GM19463 (cell line): ENCODE measurements around the gene DVL3.

ENCODE experiments used
- ATAC-seq: cut with Tn5 transposase; IDR thresholded peaks from one replicate; pipeline ENCODE4 v1.9.1; 2021; ENCODE audit warnings: mild to moderate bottlenecking, moderate library complexity; ENCODE audit not compliant: unreplicated experiment

DVL3 gene

DNA sequence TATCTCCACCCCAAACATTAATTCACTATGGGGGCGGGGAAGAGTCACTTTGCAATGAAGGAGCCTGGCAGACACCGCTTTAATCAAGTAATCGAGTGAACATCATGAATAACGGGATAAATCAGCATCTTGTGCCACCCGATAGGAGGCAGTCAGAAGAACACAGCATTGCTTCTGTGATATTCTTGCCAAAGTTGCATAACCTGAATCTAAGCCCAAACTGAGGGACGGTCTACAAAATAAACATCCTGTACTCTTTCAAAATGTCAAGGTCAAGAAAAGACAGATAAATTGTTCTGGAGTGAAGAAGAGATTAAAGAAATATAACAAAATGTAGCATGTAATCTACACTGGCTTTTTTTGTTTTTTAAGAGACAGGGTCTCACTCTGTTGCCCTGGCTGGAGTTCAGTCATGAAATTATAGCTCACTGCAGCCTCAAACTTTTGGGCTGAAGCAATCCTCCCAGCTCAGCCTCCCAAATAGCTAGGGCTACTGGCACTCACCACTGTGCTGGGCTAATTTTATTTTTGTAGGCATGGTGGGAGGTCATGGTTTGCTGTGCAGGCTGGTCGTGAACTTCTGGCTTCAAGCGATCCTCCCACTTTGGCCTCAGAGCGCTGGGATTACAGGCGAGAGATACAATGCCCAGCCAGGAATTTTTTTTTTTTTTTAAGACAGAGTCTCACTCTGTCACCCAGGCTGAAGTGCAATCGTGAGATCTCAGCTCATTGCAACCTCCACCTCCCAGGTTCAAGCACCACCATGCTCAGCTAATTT is 54.2 kb downstream of the DVL3 start:
- ATAC-seq = no peak

DNA sequence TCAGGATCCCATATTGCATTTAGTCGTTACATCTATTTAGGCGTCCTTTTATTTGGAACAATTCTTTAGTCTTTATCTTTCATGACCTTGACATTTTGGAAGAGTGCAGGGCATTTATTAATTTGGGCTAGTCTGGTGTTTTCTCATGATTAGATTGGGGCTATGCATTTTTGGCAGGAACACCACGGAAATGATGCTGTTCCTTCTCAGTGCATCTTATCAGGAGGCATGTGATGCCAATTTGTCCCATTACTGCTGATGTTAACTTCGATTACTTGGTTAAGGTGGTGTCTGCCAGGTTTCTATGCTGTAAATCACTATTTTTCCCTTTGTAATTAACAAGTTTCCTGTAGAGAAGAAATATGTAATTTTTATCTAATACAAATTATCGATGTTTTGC is 56.1 kb downstream of the DVL3 start:
- ATAC-seq = no peak

DNA sequence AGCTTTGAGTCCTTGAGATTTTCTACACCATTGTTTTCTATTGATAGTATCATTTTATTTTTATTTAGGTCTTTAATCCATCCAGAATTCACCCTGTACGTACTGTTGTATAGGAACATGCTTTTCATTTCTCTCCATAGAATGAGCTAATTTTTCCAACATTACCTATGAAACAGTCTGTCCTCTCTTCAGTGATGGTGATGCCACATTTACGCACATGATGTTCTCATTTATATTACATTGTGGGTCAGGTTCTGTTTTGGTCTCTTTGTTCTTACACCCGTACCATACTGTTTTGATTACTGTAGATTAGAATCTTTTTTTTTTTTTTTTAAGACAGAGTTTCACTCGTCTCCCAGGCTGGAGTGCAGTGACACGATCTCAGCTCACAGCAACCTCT is 56.5 kb downstream of the DVL3 start:
- no peak for ATAC-seq

- no peak for ATAC-seq
Observed at GRCh38 chr3:184218814-184219213, 63.6 kb downstream of the DVL3 start.

GRCh38 chr3:184222521-184222920 is 67.3 kb downstream of the DVL3 start:
- ATAC-seq = no peak
